Omental fat pad (tissue), 4 donors: Measurements from ENCODE around the gene JADE3. TPM values are rescaled to one million over a fixed set of nuclear protein-coding genes. Genes with fewer than 3 reads are reported as not detected.

ENCODE experiments used
- ATAC-seq: fragments of 150-250 bp; one replicate; pipeline ENCODE4 v1.9.1; 2016; ENCODE audit warnings: mild to moderate bottlenecking, moderate library complexity; ENCODE audit not compliant: low FRiP score
- DNase-seq: peaks from one replicate; pipeline ENCODE4 v3.0.0-alpha.2; 2019; ENCODE audit warnings: low spot score
- CTCF ChIP-seq, 3 donors: fragments of 450-650 bp; IDR thresholded peaks; one replicate each; pipeline ENCODE4 v1.5.1; 2016 to 2017; ENCODE audit warnings: antibody characterized with exemption in 3 of 3, mild to moderate bottlenecking in 3 of 3, moderate library complexity in 2 of 3
- total RNA-seq, 4 donors: library from RNA; depleted of rRNA; stranded (reverse); fragments of >200 nt; gene quantifications; one replicate each; pipeline ENCODE4 v1.1.0, GENCODE V29; 2016

Gene JADE3
- total RNA-seq, 4 donors from 2014 or later: 3.9 to 6.6 (median 5.4) TPM

- DNase-seq: no peak
- TF ChIP-seq CTCF (IDR thresholded peaks at IDR 0.05): no peak
- no peak for ATAC-seq
Observed at GRCh38 chrX:47060708-47061107, 148.5 kb downstream of the JADE3 start.

- ATAC-seq (no peak), DNase-seq (no peak)
- no peak for TF ChIP-seq CTCF (IDR thresholded peaks at IDR 0.05)
Observed at GRCh38 chrX:47061238-47061919, 149.2 kb downstream of the JADE3 start.

- no peak for TF ChIP-seq CTCF (IDR thresholded peaks at IDR 0.05)
- no peak for DNase-seq
- no peak for ATAC-seq
Observed at GRCh38 chrX:47063179-47063578, 151.0 kb downstream of the JADE3 start.

- TF ChIP-seq CTCF (IDR thresholded peaks at IDR 0.05): no peak
- DNase-seq (no peak), ATAC-seq (no peak)
Observed at GRCh38 chrX:47068214-47068613, 156.0 kb downstream of the JADE3 start.

GRCh38 chrX:47068720-47069119, 156.5 kb downstream of the JADE3 start:
- no peak for ATAC-seq
- no peak for TF ChIP-seq CTCF (IDR thresholded peaks at IDR 0.05)
- no peak for DNase-seq

- ATAC-seq (no peak), DNase-seq (no peak)
Observed at GRCh38 chrX:47078129-47079043, 166.2 kb downstream of the JADE3 start, which contains the start of gene RGN. Gene RGN, plus strand, starts transcription at chrX:47078443. Its CDS starts 2,702 bp downstream, at chrX:47081145.

More at GRCh38 chrX:47078129-47079043, 166.2 kb downstream of the JADE3 start, which contains the start of gene RGN:
- no peak for TF ChIP-seq CTCF (IDR thresholded peaks at IDR 0.05)
